Activated naive CD8-positive, alpha-beta T cell treated with anti-CD3 and anti-CD28 coated beads, Interleukin-2, amount 50 U/mL, for 24 hours (primary cell): Measurements from ENCODE around the gene GRHL1.
"Not testable (repeated sequence)": the region's sequence is repeated elsewhere in the genome, so short reads cannot be mapped to it uniquely, and the experiment has no call there.

Experiments
- ATAC-seq: fragments of 150-1000 bp; cut with Tn5 transposase; one replicate; pipeline ENCODE4 v1.10.0; 2021
- DNase-seq: peaks from one replicate; pipeline ENCODE4 v3.0.0; 2021
- H3K27ac Mint-ChIP-seq: one replicate; pipeline ENCODE4 v1.8.0; 2021; ENCODE audit warnings: mild to moderate bottlenecking, mixed read lengths
- H3K27me3 Mint-ChIP-seq: one replicate; pipeline ENCODE4 v1.8.0; 2021; ENCODE audit warnings: mixed read lengths
- H3K36me3 Mint-ChIP-seq: one replicate; pipeline ENCODE4 v1.8.0; 2021; ENCODE audit warnings: low read depth, mixed read lengths
- H3K4me1 Mint-ChIP-seq: one replicate; pipeline ENCODE4 v1.8.0; 2021; ENCODE audit warnings: mixed read lengths
- H3K4me3 Mint-ChIP-seq: one replicate; pipeline ENCODE4 v1.8.0; 2021; ENCODE audit warnings: mild to moderate bottlenecking, moderate library complexity, mixed read lengths
- H3K9me3 Mint-ChIP-seq: one replicate; pipeline ENCODE4 v1.8.0; 2021; ENCODE audit warnings: mixed read lengths

Gene GRHL1

DNA sequence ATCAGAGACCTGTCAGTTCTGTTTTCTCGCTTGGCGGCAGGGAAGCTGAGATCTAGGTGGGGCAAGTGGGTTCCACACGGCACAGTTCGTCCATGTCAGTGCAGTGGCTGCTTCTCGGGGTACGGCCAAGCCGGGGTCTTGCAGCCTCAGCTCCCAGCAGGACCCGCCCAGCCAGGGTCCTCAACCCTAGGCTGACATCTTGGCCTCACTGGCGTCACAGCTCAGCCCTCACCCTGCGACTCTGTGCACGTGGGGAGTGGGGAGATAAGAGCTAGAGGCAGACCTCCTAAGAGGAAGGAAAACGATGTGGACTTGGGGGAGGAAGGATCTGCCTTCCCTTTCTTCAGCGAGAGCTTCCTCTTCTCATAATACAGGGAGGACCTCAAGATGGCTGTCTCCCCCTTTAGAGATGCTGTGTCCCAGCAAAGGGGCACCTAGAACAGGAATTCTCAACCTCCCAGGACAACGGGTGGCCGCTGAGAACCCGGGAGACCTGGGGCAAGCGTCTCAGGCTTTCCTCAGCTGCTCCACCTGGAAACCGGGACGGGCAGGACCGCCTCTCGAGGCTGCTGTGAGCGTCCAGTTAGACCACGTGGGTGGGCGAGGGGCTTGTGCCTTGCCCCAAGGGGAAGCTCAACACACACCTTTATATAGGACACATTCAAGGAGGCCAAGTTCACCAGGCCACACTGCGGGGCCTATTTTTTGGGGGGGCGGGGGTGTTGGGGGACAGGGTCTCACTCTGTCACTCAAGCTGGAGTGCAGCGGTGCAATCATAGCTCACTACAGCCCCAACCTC is 68.3 kb downstream of the GRHL1 start:
- ATAC-seq (no peak), DNase-seq (no peak)
- H3K9me3 Mint-ChIP-seq = no peaks in the 10 kb centered on the region
- no peaks in the 10 kb centered on the region for H3K36me3 Mint-ChIP-seq
- H3K4me3 Mint-ChIP-seq = no peak overlapping the region
- no peaks in the 10 kb centered on the region for H3K4me1 Mint-ChIP-seq
- no peak overlapping the region for H3K27ac Mint-ChIP-seq
- no peaks in the 10 kb centered on the region for H3K27me3 Mint-ChIP-seq

DNA sequence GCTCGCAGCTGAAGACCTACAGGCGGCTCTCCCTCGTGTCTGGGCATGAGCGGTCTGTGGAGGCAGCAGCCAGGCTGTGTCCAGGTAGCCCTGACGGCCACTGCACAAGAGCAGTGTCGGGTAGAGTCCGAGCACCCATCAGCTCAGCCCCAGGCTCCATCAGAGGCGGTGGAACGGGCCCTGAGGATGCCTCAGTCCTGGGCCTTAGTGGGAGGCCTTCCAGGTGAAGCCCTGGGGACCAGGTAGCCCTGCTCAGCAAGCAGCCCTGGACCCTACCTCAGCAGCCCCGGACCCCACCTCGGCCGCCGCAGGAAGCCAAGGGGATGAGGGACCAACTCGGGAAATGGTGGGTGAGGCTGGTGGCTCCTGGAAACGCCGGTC is 70.5 kb downstream of the GRHL1 start:
- H3K27ac Mint-ChIP-seq = no peak overlapping the region
- DNase-seq = no peak
- no peaks in the 10 kb centered on the region for H3K9me3 Mint-ChIP-seq
- no peak overlapping the region for H3K4me3 Mint-ChIP-seq
- no peaks in the 10 kb centered on the region for H3K27me3 Mint-ChIP-seq
- H3K36me3 Mint-ChIP-seq = no peaks in the 10 kb centered on the region
- no peak for ATAC-seq
- H3K4me1 Mint-ChIP-seq = no peaks in the 10 kb centered on the region

DNA sequence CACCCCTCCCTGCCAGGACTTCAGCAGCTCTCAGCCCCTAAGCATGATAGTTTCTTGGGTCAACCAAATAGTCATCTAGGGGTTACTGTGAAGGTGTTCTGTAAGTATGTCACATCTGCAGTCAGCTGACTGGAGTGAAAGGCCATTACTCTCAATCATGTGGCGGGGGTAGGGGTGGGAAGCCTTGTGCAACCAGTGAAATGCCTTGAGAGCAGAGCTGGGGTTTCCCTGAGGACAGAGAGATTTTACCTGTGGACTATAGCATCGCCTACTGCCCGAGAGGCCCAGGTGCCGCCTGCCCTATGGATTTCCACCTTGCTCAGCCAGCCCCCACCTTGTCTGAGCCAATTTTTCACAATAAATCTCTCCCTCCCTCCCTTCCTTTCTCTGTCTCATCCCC is 71.0 kb downstream of the GRHL1 start:
- H3K9me3 Mint-ChIP-seq = no peaks in the 10 kb centered on the region
- no peaks in the 10 kb centered on the region for H3K4me1 Mint-ChIP-seq
- no peaks in the 10 kb centered on the region for H3K27me3 Mint-ChIP-seq
- ATAC-seq = no peak
- no peak overlapping the region for H3K27ac Mint-ChIP-seq
- H3K36me3 Mint-ChIP-seq = no peaks in the 10 kb centered on the region
- DNase-seq = no peak
- H3K4me3 Mint-ChIP-seq = no peak overlapping the region

DNA sequence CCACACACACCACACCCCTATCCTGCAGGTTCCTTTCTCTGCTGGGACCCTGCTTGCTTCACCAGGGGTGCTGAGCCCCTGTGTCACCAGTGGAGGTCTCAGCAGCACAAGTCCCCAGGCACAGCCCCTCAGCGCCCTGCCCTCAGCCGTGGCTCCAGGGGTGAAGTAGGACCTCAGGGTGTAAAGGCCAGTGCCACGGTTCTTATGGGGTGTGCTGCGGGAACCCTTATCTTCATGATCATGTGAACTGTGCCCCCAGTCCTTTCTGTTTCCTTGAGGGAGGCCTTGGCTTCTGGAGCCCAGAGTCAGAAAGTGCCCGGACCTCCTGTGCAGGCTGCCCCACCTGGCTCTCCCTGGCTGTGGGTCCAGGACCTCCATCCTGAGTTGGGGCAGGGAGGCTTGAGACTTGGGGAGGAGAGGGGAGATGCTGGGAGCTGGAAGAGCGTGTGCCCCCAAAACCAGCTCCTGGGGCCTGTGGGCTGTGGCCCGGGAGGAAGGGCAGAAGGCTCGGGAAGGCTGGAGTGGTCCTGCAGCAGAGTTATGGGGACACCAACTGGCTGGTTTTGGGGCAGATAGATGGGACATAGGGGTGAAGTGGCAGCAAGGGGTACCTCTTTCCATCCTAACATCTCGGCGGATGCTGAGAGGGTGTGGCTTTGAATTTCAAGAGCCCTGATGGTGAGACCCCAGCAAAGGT is 71.6 kb downstream of the GRHL1 start:
- H3K27ac Mint-ChIP-seq = no peak overlapping the region
- H3K9me3 Mint-ChIP-seq = no peaks in the 10 kb centered on the region

DNA sequence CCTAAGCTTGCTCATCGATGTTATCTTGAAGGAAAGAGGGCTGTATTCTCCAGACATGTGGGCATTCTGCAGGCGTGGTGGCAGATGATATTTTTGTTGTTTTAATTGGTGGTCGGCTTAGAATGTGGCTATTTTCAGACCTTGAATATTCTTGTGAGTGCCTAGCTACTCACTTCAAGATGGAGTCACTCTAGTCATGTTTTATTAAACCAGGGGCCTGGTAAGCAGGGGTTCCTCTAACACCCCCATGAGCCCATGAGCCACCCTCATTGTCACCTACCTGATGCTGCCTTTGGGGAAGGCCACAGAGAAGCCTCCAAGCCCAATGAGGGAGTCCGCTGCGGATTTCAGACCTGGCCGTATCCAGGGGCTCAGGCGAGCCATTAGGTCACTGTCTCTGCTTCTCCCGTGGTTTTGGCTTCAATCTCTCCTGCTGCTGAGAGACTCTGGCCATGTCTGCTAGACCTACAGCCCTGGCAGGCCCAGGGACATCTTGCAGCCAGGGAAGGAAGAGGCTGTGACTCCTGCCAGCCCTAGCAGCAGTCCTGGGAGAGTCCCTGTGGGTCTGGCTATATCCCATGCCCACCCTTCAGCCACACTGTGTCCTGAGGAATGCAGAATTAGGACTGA is 75.6 kb downstream of the GRHL1 start:
- DNase-seq (no peak), ATAC-seq (no peak)
- no peaks in the 10 kb centered on the region for H3K36me3 Mint-ChIP-seq
- no peaks in the 10 kb centered on the region for H3K9me3 Mint-ChIP-seq
- peaks cover 20% of the 10 kb centered on the region for H3K4me1 Mint-ChIP-seq
- no peak overlapping the region for H3K4me3 Mint-ChIP-seq
- no peaks in the 10 kb centered on the region for H3K27me3 Mint-ChIP-seq
- no peak overlapping the region for H3K27ac Mint-ChIP-seq

More for the DNA sequence above, 71.6 kb downstream of the GRHL1 start:
- Mint-ChIP-seq H3K27me3 (no peaks in the 10 kb centered on the region), H3K4me3 (no peak overlapping the region), H3K36me3 (no peaks in the 10 kb centered on the region), H3K4me1 (no peaks in the 10 kb centered on the region)
- ATAC-seq (no peak), DNase-seq (no peak)

DNA sequence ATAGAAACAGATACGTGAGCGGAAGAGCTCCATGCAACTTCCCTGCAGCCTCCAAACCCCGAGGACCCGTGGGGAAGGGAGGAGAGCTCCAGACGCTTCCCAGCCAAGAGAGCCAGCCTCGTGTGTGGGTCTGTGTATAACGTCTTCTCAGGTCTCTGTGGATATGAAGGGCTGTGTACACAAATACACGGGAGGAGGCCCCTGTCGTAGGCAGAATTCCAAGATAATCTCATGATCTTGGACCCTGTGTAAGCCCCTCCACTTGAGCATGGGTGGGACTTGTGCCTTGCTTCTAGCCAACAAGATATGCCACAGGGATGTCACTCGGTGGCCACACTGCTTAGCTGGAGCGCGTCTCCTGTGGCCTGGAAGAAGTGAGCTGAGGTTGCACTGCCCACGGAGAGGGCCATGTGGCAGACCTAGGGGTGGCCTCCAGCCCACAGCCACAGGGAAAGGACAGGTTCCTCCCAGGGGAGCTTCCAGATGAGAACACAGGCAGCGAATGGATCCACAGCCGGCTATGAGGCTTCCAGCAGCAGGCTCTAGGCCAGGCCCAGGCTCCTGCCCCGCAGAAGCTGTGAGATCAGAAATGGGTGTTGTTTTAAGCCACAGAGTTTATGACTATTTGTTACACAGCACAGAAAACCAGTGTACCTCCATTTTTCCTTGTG is 76.3 kb downstream of the GRHL1 start:
- no peak overlapping the region for H3K27ac Mint-ChIP-seq
- H3K27me3 Mint-ChIP-seq = no peaks in the 10 kb centered on the region
- H3K9me3 Mint-ChIP-seq = no peaks in the 10 kb centered on the region
- H3K36me3 Mint-ChIP-seq = no peaks in the 10 kb centered on the region
- no peak overlapping the region for H3K4me3 Mint-ChIP-seq
- no peak for ATAC-seq
- H3K4me1 Mint-ChIP-seq = peaks cover 20% of the 10 kb centered on the region
- DNase-seq = no peak

DNA sequence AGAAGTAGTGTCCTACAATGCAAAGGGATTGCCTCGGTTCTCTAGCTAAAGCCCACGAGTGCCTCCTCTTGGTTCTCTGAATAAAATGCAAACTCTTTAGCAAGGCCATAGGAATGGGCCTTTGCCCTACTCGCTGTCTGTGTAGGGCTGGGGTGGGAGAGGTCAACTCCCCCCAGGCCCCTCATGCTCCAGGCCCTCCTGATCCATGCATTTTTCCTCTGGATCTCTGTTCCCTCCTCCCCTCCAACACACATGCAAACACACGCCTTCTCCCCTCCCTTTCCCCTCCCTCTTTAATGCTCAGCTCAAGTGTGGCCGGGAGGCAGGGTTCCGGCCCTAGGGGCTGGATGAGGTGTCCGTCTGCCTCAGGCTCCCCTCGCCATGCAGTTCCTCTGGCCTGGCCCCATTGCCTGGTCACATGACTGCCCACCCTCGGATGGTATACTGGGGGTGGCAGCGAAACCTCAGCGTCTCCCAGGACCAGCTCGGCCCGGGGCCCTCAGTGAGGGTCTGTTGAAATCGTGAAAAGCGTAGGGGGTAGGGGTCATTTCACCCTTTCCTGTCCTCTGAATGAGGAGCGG is 77.0 kb downstream of the GRHL1 start:
- Mint-ChIP-seq H3K36me3 (no peaks in the 10 kb centered on the region), H3K4me1 (peaks cover 20% of the 10 kb centered on the region), H3K27me3 (no peaks in the 10 kb centered on the region), H3K4me3 (no peak overlapping the region), H3K27ac (no peak overlapping the region), H3K9me3 (no peaks in the 10 kb centered on the region)
- DNase-seq (no peak), ATAC-seq (no peak)

DNA sequence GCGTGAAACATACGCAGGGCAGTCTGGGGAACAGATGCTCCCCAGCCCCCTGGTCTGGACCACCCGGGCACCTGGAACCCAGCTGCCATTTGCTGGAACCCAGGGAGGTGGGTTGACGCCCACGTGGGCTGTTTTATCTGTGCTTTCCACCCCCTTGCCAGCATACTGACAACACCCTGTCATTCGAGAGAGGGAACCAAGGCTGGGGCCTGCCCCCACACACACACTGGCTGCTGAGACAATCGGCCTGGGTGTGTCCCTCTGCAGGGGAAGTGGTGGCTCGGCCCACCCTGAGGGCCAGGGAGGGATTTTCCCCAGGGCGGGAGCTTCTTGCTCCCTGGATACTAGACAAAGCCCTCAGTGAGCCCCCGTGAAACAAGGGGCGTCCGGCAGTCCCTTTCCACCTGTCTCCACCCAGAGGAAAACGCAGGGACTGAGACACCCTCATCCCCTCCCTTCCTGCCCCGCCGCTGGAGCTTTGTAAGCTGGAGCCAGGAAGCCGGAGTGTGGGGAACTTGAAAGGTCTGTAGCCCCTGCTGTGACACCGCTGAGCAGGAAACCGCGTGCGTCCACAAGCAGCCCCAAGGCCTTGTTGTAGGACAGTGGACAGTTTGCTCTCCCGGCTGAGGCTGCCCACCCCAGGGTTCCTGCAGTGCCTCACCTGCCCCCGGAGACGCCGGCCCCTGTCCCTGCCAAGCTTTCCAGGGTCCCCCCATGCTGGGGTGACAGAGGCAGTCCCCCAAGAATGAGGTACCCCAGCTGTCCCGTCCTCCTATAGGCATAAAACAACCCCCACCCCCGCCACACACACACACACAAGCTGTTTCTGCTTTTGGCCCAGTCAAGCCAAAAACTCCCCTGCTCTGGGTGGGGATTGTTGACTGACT is 77.7 kb downstream of the GRHL1 start:
- H3K9me3 Mint-ChIP-seq = no peaks in the 10 kb centered on the region
- peaks cover 20% of the 10 kb centered on the region for H3K4me1 Mint-ChIP-seq
- H3K27ac Mint-ChIP-seq = no peak overlapping the region
- no peaks in the 10 kb centered on the region for H3K27me3 Mint-ChIP-seq
- DNase-seq (peak; percentile 63), ATAC-seq (peak; percentile 94)
- peak overlapping the region; percentile 14 for H3K4me3 Mint-ChIP-seq
- no peaks in the 10 kb centered on the region for H3K36me3 Mint-ChIP-seq

DNA sequence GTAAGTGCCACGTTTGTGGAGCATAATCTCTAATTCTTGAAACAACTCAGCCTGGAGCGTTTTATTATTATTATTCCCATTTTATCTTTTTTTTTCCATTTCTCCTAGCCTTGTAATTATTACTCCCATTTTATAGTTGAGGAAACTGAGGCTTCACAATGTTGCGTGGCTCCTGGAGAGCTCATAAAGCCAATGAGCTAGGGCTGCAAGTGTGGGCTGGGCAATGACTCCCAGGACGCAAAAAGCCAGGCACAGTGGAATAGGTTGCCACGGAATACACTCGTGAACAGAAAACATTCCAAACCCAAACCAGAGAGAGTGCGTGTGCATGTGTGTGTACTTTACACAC is 78.4 kb downstream of the GRHL1 start:
- no peak overlapping the region for H3K27ac Mint-ChIP-seq

DNA sequence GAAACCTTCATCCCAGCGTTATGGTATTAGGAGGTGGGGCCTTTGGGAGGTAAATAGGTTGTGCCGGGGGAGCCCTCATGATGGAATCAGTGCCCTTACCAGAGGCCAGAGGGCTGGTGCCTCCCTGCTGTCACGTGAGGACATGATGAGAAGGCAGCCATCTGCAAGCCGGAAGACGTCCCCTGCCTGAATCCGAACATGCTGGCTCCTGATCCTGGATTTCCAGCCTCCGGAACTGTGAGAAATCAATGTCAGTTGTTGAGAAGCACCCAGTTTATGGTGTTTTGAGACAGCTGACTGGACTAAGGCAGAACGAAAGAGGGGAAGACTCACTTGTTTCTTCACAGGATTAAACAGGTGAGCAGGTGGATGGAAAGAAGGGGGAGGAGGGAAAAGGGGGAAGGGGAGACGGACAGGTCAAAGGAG is 78.8 kb downstream of the GRHL1 start:
- H3K4me3 Mint-ChIP-seq = no peak overlapping the region
- no peaks in the 10 kb centered on the region for H3K36me3 Mint-ChIP-seq
- H3K4me1 Mint-ChIP-seq = peaks cover 26% of the 10 kb centered on the region
- no peaks in the 10 kb centered on the region for H3K9me3 Mint-ChIP-seq
- DNase-seq = no peak
- no peak for ATAC-seq
- H3K27ac Mint-ChIP-seq = no peak overlapping the region
- no peaks in the 10 kb centered on the region for H3K27me3 Mint-ChIP-seq

More for the DNA sequence above, 78.4 kb downstream of the GRHL1 start:
- H3K9me3 Mint-ChIP-seq = no peaks in the 10 kb centered on the region
- no peaks in the 10 kb centered on the region for H3K36me3 Mint-ChIP-seq
- peaks cover 22% of the 10 kb centered on the region for H3K4me1 Mint-ChIP-seq
- no peaks in the 10 kb centered on the region for H3K27me3 Mint-ChIP-seq
- ATAC-seq = no peak
- DNase-seq = no peak
- H3K4me3 Mint-ChIP-seq = peak overlapping the region; percentile 2

DNA sequence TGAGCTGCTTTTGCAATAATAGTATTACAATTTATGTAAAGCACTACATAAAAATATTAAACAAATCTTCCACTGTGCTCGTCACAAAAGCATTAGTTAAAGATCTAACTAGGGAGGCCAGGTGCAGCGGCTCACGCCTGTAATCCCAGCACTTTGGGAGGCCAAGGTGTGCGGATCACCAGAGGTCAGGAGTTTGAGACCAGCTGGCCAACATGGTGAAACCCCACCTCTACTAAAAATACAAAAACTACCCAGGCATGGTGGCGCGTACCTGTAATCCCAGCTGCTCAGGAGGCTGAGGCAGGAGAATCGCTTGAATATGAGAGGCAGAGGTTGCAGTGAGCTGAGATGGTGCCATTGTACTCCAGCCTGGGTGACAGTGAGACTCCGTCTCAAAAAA is 79.3 kb downstream of the GRHL1 start:
- not testable (repeated sequence) for H3K9me3 Mint-ChIP-seq, H3K4me3 Mint-ChIP-seq, H3K27me3 Mint-ChIP-seq, H3K27ac Mint-ChIP-seq, ATAC-seq, DNase-seq, H3K36me3 Mint-ChIP-seq
- H3K4me1 Mint-ChIP-seq = peaks cover 29% of the 10 kb centered on the region

DNA sequence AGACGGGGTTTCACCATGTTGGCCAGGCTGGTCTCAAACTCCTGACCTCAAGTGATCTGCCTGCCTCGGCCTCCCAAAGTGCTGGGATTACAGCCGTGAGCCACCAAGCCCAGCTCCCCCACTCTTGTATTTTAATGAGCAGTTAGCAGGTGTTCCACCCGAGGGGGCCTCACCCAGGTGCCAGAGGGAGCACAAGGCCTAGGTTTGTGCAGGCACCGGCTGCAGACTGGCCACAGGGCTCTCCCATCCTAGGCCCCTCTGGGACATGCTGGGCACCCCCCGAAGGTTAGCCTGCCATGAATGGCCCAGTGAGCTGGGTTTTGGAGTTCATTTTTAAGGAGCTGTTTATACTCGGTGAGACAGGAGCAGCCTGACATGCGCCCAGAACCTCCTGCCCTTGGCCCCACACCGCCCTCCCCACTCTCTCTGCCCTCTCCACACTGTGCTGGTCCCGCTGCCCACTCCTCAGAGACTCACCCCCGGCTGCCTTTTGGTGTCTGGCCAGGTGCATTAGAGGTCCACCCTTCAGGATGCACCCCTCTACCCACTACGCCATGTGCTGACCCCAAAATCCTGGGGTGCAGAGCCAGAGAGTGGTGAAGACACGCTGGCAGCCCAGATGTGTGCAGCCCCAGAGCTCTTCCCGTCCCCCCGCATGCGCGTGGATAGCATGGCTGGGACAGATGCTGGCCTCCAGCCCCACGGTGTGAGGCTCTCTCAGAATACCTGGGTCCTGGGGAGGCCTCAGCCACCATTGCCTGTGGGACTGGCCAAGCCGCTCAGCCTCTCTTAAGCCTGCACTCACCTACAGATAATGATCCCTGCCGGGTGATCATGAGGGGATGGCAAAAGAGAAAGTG is 80.6 kb downstream of the GRHL1 start:
- no peaks in the 10 kb centered on the region for H3K36me3 Mint-ChIP-seq
- DNase-seq (no peak), ATAC-seq (no peak)
- no peaks in the 10 kb centered on the region for H3K9me3 Mint-ChIP-seq
- no peak overlapping the region for H3K4me3 Mint-ChIP-seq
- H3K27ac Mint-ChIP-seq = no peak overlapping the region
- peaks cover 34% of the 10 kb centered on the region for H3K4me1 Mint-ChIP-seq
- no peaks in the 10 kb centered on the region for H3K27me3 Mint-ChIP-seq

DNA sequence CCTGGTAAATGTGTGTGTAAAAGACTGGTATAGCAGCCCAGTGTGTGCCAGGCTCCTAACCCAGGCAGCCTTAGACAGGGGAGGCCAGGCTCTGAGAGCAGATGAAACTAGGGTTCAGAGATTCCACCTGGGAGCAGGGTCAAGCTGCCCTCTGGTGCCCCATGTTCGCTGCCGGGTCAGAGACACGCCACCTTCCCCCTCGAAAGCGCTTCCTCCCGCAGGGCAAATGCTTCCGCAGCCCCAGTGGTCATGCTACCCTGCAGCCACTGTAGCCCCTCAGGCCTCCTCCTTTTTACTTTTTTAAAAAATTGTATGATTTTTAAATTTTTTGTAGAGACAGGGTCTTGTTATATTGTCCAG is 81.2 kb downstream of the GRHL1 start:
- peaks cover 37% of the 10 kb centered on the region for H3K4me1 Mint-ChIP-seq

More for the DNA sequence above, 81.2 kb downstream of the GRHL1 start:
- ATAC-seq = no peak
- no peak for DNase-seq
- Mint-ChIP-seq H3K36me3 (no peaks in the 10 kb centered on the region), H3K9me3 (no peaks in the 10 kb centered on the region), H3K27me3 (no peaks in the 10 kb centered on the region), H3K27ac (no peak overlapping the region), H3K4me3 (no peak overlapping the region)
